ENCODE data around the gene LRRFIP2. TPM values are rescaled to one million over a fixed set of nuclear protein-coding genes. Genes with fewer than 3 reads are reported as not detected.

The LRRFIP2 gene
- total and polyA plus RNA-seq, 2 of the 8 experiments (the other 6 are each of a cell fraction or from before 2014, with no cell fraction given), result 8.8 to 25.6 TPM

DNA sequence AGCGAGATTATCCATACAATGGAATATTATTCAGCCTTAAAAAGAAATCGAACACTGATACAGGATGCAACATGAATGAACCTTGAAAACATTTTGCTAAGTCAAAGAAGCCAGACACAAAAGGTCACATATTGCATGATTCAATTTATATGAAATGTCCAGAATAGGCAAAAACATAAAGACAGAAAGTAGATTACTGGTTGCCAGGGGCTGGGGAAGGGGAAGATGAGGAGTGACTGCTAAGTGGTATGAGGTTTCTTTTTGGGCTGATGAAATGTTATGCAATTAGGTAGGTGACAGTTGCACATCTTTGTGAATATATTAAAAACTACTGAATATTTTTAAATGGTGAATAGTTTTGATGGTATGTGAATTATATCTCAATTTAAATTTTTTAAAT is 38.3 kb downstream of the LRRFIP2 start:
- Histone ChIP-seq H3K4me3 (ENCODE audit: extremely low read depth in 1 of 4, insufficient read depth in 2 of 4, low read depth in 3 of 4, low read length in 4 of 4) (no peak overlapping the region), H4K91ac (replicated peaks; ENCODE audit: insufficient read length, low read length) (no peak overlapping the region), H3K9ac (replicated peaks in 1 of 4; ENCODE audit: extremely low read depth in 1 of 4, low read depth in 3 of 4, low read length in 3 of 4) (no peak overlapping the region), H3K9me3 (ENCODE audit: insufficient read depth in 2 of 2, low read depth in 1 of 2, low read length in 1 of 2) (no peaks in the 10 kb centered on the region), H4K8ac (ENCODE audit: extremely low read depth, insufficient read depth, low read length) (no peak overlapping the region), H3K4me1 (replicated peaks in 1 of 4; ENCODE audit: control insufficient read depth in 3 of 4, insufficient read depth in 4 of 4, low read length in 3 of 4) (peaks cover 0 to 2% (median 1%) of the 10 kb centered on the region in 4 experiments; a peak in 3 of 7 replicates), H3K4me2 (ENCODE audit: insufficient read depth in 1 of 2, low read depth in 2 of 2, low read length in 2 of 2) (no peak overlapping the region), H3K27ac (ENCODE audit: low read depth, low read length) (no peak overlapping the region), H3K23ac (ENCODE audit: insufficient read length) (no peak overlapping the region), H4K20me1 (replicated peaks in 1 of 2; ENCODE audit: control insufficient read depth in 1 of 2, insufficient read depth in 2 of 2, low read length in 2 of 2) (no peaks in the 10 kb centered on the region), H2AFZ (ENCODE audit: low read length) (no peak overlapping the region), H3K18ac (ENCODE audit: extremely low read depth, low read length) (no peak overlapping the region), H3K56ac (replicated peaks; ENCODE audit: insufficient read length, low read depth, low read length) (no peak overlapping the region), H2BK12ac (ENCODE audit: low read depth, low read length) (no peak overlapping the region), H3K27me3 (replicated peaks in 1 of 4; ENCODE audit: control insufficient read depth in 3 of 4, extremely low read depth in 1 of 4, insufficient read depth in 3 of 4, low read length in 3 of 4) (no peaks in the 10 kb centered on the region), H3K36me3 (ENCODE audit: control insufficient read depth in 2 of 4, insufficient read depth in 4 of 4, low read length in 3 of 4) (no peaks in the 10 kb centered on the region), H3K4ac (replicated peaks; ENCODE audit: insufficient read length, low read depth, low read length) (no peak overlapping the region), H4K5ac (ENCODE audit: insufficient read length, low read depth, low read length) (no peak overlapping the region), H2BK120ac (replicated peaks; ENCODE audit: low read depth, low read length) (no peak overlapping the region), H2BK20ac (ENCODE audit: low read length) (no peak overlapping the region), H2AK5ac (ENCODE audit: low read depth, low read length) (no peak overlapping the region), H2BK15ac (ENCODE audit: low read length) (no peak overlapping the region), H3K14ac (ENCODE audit: insufficient read length) (no peak overlapping the region), H3K79me1 (ENCODE audit: low read depth, low read length) (no peaks in the 10 kb centered on the region), H2BK5ac (ENCODE audit: low read depth, low read length) (no peak overlapping the region), H3K79me2 (ENCODE audit: control insufficient read depth in 1 of 2, insufficient read depth in 2 of 2, low read length in 2 of 2) (no peaks in the 10 kb centered on the region; a peak in 1 of 4 replicates), H3K23me2 (ENCODE audit: low read depth, low read length) (peaks cover 4% of the 10 kb centered on the region; the same call in 1 of the 2 replicates)
- CTCF ChIA-PET (ENCODE audit: partially characterized antibody), result no interaction called here
- DNase-seq (ENCODE audit: low read depth in 1 of 2, low spot score in 2 of 2), result no peak
- no peak for FAIRE-seq
- 82% methylated on average over 2 of the region's 2 CpGs; no CpG with 5 or more reads in 1 of the 2 experiments for WGBS, 2 experiments (ENCODE audit: extremely low coverage in 1 of 2, insufficient coverage in 1 of 2, insufficient read length in 1 of 2, insufficient replicate concordance in 2 of 2, low coverage in 1 of 2, low lambda C conversion rate in 2 of 2, missing lambda C conversion rate in 1 of 2)
- POLR2A ChIA-PET (ENCODE audit: partially characterized antibody), result no interaction called here
- TF ChIP-seq SUZ12 (IDR thresholded peaks at IDR 0.05; ENCODE audit: low read length) (no peak), BACH1 (IDR thresholded peaks at IDR 0.05; ENCODE audit: low read length) (no peak), CHD2 (IDR thresholded peaks at IDR 0.05; ENCODE audit: low read length) (no peak), EP300 (IDR thresholded peaks at IDR 0.05; ENCODE audit: borderline replicate concordance in 1 of 2, low read depth in 2 of 2, low read length in 2 of 2) (no peak), FOSL1 (IDR thresholded peaks at IDR 0.05; ENCODE audit: insufficient read depth, low read depth, low read length) (no peak), EGR1 (IDR thresholded peaks at IDR 0.05; ENCODE audit: borderline replicate concordance, low read depth, low read length) (no peak), SRF (IDR thresholded peaks at IDR 0.05; ENCODE audit: low read depth, low read length) (no peak), TEAD4 (IDR thresholded peaks at IDR 0.05; ENCODE audit: low read depth, low read length) (no peak), KDM1A (IDR thresholded peaks at IDR 0.05; ENCODE audit: borderline replicate concordance, low read length) (no peak), RBBP5 (IDR thresholded peaks at IDR 0.05; ENCODE audit: borderline replicate concordance, low read depth, low read length) (no peak), JUN (IDR thresholded peaks at IDR 0.05; ENCODE audit: low read depth, low read length) (no peak), SP2 (IDR thresholded peaks at IDR 0.05; ENCODE audit: low read length) (no peak), TAF1 (IDR thresholded peaks at IDR 0.05; ENCODE audit: low read depth, low read length) (no peak)
- TF ChIP-seq, protein P1, sequence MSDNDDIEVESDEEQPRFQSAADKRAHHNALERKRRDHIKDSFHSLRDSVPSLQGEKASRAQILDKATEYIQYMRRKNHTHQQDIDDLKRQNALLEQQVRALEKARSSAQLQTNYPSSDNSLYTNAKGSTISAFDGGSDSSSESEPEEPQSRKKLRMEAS (IDR thresholded peaks at IDR 0.05), result no peak
- TF ChIP-seq, protein P2, sequence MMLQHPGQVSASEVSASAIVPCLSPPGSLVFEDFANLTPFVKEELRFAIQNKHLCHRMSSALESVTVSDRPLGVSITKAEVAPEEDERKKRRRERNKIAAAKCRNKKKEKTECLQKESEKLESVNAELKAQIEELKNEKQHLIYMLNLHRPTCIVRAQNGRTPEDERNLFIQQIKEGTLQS (IDR thresholded peaks at IDR 0.05; ENCODE audit: insufficient read depth, low read depth, low read length), result no peak
